ENCODE measurements around the gene ITFG1.

DNA sequence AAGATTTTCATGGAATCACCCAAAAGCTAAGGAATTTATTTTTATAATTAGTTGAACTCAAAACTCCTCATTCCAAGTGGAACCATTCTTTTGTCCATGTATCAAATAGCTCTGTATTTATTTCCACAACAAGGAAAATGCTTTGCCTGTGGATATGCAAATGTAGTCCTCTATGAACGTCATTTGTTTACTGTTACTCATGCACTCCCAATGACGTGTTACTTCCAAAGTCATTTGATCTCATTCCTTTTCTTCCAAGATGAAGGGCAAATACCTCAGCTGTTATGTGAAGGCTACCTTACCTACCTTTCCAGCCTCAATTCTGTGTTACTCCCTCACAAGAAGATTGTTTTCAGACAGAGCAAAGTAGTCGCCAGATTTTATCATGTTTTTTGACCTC, 83.7 kb downstream of the ITFG1 start:
- no peak for TF ChIP-seq POLR2A (IDR thresholded peaks at IDR 0.05; ENCODE audit: control extremely low read depth in 1 of 2, low read depth in 2 of 2, low read length in 2 of 2)
- TF ChIP-seq EP300 (IDR thresholded peaks at IDR 0.05; ENCODE audit: borderline replicate concordance in 1 of 2, low read depth in 2 of 2, low read length in 2 of 2): no peak

Measured in H1 (cell line).